AG08395 (cell line): ENCODE data around the gene RPL18.

ENCODE experiments used
- DNase-seq: peaks from one replicate; pipeline ENCODE4 v3.0.0; 2012; ENCODE audit warnings: mixed read lengths, low spot score

Gene RPL18

DNA sequence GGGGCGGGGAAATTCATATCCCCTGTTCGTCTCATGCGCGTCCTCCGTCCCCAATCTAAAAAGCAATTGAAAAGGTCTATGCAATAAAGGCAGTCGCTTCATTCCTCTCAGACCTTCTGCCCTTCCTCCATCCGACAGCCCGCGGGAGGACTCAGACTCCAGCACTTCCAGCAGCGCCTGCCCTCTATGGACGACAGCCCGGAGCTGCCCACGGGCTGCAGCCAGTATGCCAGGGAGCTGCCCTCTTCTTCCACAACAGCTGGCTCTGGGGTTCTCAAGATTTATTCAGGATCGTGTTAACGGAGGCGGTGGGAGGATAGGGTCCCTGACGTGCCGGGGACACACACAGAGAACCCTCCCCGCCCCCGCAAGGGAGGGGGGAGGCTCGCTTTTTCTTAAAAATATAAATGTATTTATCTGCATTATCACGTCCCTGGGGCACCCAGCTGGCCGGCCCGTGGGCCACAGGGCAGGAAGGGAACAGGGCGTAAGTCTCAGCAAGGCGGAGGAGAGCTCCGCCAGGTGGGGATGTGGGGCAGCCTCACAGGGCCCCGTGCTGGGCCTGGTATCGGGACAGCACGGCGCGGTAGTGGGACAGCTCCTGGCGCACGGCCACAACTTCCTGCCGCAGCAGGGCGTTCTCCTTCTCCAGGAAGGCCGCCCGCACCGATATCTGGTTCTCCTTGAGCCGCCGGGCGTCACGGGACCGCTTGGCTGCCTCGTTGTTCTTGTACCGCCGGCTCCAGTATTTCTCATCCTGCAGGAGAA, 11.5 kb upstream of the RPL18 start:
- no peak for DNase-seq

- DNase-seq = no peak
Measured at GRCh38 chr19:48629599-48630295, 10.8 kb upstream of the RPL18 start.

DNA sequence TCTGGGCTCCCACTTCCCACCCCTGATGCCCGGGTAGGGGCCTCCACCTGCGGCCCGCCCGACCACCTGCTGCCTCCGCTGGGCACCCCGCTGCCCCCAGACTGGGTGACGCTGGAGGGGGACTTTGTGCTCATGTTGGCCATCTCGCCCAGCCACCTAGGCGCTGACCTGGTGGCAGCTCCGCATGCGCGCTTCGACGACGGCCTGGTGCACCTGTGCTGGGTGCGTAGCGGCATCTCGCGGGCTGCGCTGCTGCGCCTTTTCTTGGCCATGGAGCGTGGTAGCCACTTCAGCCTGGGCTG, 10.3 kb upstream of the RPL18 start:
- no peak for DNase-seq

DNA sequence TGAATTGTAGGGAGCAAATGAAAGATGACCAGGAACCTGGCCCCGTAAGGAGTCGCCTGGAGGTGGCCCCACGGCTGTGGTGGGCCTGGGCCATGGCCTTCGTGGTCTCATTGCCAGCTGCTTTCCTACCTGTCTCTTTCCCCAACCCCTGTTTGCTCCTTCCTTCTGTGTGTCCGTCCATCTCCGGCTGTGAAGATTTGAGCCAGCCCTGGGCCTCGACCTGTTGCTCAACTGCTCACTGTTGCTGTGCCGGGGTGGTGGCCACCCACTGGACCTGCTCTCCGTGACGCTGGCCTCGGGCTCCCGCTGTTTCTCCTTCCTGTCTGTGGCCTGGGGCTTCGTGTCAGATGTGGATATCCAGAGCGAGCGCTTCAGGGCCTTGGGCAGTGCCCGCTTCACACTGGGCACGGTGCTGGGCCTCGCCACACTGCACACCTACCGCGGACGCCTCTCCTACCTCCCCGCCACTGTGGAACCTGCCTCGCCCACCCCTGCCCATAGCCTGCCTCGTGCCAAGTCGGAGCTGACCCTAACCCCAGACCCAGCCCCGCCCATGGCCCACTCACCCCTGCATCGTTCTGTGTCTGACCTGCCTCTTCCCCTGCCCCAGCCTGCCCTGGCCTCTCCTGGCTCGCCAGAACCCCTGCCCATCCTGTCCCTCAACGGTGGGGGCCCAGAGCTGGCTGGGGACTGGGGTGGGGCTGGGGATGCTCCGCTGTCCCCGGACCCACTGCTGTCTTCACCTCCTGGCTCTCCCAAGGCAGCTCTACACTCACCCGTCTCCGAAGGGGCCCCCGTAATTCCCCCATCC, 9.7 kb upstream of the RPL18 start:
- no peak for DNase-seq

- no peak for DNase-seq
Measured at GRCh38 chr19:48627865-48628314, 8.9 kb upstream of the RPL18 start.

- no peak for DNase-seq
Measured at GRCh38 chr19:48627201-48627864, 8.4 kb upstream of the RPL18 start.

DNA sequence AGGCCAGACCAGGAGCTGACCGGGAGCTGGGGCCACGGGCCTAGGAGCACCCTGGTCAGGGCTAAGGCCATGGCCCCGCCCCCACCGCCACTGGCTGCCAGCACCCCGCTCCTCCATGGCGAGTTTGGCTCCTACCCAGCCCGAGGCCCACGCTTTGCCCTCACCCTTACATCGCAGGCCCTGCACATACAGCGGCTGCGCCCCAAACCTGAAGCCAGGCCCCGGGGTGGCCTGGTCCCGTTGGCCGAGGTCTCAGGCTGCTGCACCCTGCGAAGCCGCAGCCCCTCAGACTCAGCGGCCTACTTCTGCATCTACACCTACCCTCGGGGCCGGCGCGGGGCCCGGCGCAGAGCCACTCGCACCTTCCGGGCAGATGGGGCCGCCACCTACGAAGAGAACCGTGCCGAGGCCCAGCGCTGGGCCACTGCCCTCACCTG, 6.9 kb upstream of the RPL18 start:
- no peak for DNase-seq

- no peak for DNase-seq
Measured at GRCh38 chr19:48624791-48625723, 6.1 kb upstream of the RPL18 start.

DNA sequence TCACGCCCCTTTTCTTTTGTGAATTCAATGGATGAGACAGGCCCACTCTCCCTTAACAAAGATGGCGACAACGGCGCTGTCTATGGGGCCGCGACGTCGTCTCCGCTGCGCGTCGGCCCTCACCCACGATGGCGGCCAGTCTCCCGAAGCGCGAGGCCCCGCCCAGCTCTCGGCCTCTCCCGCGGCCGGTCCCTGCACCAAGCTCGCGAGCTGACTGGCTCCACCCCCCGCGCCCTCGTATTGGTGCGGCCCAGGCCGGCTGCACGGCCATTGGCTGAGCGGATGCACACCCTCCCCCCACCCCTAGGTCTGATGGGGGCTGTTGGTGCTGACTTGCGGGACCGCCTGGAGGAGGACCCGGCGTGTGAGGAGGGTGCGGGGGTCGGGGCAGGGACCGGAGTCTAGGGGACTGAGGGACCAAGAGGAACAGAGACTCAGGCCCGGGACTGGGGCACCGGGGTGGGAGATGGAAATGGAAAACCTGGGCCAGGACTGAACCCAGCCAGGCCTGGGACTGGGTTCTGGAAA, 5.2 kb upstream of the RPL18 start:
- DNase-seq = peak; percentile 96

GRCh38 chr19:48623556-48624066, 4.6 kb upstream of the RPL18 start:
- DNase-seq = no peak

DNA sequence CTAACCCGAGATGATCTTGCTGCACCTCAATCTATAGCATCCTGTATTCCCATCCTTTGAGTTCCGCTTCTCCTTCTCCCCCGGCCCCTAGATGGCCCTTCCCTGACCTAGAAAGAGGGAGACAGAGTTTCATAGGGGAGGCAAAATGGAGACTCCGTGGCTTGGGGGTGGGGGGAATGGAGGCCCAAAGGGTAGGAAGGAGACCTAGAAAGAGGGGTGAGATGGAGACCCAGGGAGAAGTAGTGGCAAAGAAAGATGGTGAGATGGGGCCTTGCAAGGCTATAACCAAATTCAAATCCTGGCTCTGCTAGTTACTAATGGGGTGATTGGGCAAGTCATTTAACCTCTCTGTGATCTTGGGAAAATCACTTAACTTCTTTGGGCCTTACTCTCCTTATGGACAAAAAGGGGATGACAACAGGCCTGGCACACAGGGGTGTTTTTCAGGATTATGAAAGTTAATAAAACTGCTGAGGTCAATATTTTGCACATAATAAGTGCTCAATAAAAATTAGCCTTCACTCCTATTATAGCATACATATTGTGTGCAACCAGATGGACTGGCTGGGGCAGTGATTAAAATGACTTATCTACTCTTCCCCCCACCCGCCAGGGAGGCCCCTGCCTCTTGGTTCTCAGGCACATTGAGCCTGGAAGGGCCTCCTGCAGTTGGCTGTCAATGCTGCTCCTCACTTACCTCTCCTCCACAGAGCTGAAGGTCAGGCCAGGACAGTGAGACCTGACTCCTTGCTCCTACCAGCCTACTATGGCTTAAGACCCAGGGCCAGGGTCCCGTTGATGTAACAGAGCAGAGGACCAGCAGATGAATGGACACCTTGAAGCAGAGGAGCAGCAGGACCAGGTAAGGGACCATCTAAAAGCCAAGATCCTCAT, 961 bp upstream of the RPL18 start:
- DNase-seq = no peak

DNA sequence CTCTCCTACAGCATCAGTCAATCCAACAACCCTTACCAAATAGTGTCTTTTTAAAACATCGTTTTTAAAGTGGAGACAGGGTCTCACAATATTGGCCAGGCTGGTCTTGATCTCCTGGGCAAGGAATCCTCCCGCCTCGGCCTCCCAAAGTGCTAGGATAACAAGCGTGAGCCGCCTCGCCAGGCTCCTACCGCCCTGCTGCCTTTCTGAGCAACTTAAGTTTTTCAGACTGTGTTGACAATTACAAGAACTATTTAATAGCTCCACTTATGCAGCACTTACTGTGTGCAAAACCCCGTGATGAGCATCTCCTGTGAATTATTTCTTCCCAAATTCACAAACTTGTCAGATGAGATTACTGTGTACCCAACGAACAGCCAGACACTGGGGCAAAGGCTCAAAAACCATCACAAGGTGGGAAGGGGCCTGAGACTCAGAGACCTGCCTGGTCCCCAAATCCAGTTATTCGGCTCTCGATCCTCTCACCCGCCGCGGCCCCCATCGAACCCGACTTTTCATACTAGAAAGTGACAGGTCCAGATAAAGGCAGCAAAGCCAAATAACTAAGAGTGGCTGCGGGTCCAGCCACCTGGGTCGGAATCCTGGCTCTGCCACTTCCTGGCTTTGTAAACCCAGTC, 581 bp downstream of the RPL18 start:
- DNase-seq = no peak

DNA sequence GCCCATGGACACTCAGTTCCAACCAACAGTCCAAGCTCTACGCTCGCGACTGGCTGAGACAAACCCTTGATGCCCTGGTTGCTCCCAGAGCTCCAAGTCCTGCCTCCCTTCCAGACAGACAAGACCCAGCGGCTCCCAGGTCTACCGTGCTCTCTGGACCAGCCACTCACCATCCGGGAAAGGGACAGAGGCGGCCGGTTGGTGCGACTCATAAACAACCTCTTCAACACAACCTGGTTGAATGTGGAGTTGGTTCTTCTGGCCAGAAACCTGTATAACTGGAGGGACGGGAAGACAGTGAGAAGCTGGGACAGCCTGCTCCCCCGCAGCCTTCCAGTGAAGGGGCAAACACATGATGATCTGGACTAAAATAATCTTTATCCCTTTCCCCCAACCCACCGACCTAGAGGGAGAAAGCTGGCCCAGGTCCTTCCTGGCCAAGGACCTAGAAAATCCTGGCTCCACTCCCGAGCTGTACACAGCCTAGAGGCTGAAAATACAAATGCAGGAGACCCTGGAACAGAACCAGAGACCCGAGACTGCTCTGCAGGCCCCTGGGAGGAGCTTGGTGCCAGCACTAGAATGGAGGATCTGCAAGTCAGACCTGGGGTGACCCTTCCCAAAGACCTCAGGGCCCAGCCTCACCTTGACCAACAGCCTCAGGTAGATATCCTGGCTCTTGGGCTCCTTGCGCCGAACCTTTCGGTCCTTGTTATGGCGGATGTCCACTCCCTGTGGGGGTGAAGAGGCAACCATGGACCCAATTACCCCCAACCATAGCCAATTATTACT, 1.6 kb downstream of the RPL18 start:
- DNase-seq = no peak

GRCh38 chr19:48616491-48617056, 2.4 kb downstream of the RPL18 start:
- no peak for DNase-seq

- DNase-seq = no peak
Measured at GRCh38 chr19:48616041-48616436, 2.9 kb downstream of the RPL18 start.

- DNase-seq = no peak
Measured at GRCh38 chr19:48615231-48616040, 3.5 kb downstream of the RPL18 start.
